ENCODE results near the gene TEX22.
A peak's percentile ranks its signal among the peaks of the same experiment; 100 is the strongest.

The TEX22 gene

DNA sequence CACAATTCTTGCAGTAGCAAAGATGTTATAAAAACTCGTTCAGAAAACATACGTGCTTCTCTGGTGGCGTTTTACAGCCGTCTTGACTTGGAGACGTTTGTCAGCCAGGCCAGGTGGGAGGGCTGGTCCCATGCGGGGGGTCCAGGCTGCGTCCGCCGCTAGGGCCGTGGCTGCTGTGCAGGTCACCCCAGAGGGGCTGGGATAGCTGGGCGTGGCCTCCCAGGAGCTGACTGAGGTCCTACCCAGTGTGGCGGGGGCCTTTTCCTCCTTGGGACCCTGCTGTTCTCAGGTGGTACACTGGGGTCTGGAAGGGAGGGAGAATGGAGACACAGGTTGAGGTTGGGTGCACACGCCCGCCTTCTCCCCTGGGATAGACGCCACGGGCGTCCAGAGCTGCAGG, 46.5 kb downstream of the TEX22 start:
- DNase-seq, result no peak

- no peak for DNase-seq
Observed at GRCh38 chr14:105445290-105445689, 47.0 kb downstream of the TEX22 start.

DNA sequence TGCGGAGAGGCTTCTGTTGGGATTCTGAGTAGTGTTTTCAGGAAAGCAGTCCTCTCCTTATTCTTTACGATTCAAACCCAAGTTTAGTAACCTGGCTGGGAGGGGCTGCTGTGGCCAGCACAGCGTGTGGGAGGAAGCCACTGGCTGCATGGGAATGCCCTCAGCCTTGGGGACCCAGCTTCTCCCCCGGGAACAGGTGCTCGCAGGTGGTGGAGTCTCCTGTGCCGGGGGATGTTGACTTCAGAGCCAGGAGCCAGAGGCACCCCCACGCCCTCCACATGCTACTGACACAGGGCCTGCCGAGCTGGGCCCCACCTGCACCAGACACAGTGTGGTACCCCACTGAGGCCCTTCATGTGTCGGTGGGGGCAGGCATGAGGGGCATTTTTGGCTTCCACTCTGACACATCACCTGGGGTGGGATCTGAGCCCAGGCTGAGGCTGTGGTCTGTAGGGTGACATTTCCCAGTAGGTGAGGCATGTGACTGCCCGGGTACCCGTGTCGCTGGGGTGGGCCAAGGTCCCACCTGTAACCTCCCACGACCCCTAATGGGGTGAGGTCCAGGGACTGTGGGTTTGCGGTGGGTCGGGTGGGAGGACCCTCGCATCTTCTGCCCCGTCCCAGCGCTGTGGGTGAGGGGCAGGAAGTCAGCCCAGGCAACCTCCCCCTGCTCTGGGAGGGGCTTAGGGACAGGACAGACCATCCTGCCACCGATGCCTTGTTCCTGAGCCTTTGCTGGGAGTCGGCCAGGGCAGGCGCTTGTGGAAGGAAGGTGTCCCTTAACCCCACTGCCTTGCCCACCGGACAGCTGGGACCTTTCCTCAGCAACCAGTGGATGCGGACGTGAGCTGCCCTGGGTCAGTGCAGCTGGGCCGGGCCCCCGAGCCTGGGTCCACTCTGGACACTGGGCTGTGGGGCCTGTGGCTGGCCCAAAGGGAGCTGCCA, 47.8 kb downstream of the TEX22 start:
- no peak for DNase-seq

GRCh38 chr14:105446971-105447370, 48.6 kb downstream of the TEX22 start:
- no peak for DNase-seq

DNA sequence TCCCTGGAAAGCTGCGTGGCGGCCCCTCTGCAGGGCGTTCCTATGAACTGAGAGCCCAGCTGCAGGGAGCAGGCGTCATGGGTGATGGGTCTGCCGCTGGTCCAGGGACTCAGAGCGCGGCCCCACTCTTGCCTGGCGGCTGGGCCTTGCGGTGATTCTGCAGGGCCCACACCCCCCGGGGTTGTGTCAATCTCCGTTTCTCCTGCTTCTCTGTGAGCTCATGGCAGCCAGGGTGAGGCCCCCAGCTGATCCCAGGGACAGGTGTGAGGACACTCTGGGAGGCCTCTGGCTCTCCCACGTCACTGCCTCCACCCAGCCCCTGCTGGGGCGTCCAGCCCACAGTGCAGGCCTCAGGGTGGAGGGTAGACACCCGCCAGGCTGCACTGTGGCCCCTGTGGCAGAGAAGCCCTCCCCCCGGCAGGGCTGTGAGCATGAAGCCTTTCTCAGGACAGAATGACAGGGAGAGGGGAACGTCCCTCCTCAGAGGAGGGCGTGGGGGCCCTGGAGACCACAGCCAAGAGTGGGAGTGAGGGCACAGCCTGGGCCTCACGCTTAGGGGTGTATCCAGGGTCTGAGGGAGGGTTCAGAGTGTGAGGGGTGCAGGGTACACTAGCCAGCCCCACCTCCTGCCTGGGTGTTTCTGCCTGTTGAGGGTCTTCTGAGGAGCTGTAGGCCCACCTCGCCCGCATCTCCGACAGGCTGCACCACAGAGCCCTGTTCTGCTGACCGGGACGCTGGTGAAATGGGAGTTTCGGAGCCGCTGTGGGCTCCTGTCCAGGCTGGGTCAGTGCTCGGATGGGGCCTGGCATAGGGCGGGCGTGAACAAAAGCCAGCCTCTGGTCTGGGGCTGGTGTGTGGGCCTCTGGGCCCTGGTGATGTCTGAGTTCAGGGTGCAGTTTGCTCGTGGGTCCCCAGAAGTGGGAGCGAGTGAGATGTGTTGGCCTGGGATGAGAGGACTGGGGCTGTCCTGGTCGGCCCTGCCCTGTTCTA, 49.6 kb downstream of the TEX22 start:
- no peak for DNase-seq

DNA sequence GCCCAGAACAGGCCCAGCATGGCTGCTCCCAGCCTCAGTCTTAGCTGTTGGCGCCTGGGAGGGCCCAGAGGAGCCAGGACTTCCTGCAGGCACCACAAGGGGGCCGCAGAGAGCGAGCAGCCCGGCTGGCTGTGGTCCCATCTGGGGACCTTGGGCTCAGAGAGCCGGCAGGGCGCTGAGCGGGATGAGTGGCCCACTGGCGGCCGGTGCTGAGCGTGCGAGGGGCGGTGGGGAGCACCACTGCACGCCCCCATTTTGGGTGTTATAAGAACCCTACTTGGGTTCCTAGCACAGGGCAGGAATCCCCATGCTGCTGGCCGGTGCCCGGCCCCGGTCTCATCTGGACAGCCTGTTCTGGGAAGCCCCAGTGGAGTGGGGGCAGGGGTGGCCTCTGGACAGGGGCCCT, 50.4 kb downstream of the TEX22 start:
- peak; percentile 65 to 71 for DNase-seq

DNA sequence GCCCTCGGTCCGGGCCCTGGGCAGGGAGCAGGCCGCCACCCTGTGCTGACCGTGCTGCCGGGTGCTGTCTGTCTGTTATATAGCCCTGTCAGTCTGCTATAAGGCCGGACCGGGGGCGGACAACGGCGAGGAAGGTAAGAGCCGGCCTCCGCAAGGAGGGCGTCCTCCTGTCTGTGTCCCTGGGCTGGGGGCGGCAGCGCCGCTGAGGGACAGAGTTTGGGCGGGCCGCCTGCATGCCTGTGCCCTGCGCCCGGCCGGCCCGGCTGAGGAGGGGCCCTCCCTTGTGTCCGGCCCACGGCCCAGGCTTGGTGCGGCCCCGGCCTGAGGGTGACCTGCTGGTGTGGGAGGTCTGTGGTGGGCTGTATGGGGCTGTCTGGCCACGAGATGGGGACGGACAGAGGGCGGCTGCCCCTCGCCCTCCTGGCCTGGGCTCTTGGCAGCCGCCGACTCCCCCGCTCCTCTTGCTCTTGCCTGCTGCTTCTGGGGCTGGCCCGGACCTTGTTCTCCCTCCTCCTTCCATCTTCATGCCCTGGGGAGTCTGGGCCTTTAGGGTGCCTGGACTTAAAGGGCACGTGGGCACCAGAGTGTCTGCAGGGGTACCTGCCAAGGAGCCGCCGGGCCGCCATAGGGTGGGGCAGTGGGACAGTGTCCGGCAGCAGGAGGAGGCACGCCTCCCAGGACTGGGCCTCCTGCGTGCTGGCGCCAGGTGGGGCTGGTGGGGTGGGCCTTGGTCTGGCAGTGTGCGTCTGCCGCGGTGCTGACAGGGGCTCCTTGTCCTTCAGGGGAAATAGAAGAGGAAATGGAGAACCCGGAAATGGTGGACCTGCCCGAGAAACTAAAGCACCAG, 51.2 kb downstream of the TEX22 start:
- no peak for DNase-seq

- no peak for DNase-seq
Observed at GRCh38 chr14:105450123-105450505, 51.8 kb downstream of the TEX22 start.

- no peak for DNase-seq
Observed at GRCh38 chr14:105450864-105451720, 52.8 kb downstream of the TEX22 start.

DNA sequence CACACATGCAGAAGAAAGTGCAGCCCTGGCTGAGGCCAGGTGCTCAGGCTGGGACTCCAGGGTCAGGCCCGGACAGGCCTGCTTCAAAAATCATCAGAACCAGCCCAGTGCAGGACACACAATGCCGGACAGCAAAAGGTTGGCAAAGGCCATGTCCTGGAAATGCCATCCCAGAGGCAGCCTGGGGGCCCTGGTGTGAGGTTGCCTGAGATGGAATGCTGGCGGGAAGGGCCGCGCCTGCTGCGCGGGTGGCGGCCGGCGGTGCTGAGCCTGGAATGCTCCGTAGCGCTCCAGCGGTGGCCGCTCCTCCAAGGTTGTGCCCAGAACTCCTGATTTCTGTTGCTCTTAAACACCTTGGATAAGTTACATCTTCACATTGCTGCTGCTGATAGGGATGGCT, 54.6 kb downstream of the TEX22 start:
- no peak for DNase-seq

- no peak for DNase-seq
Observed at GRCh38 chr14:105453847-105454246, 55.5 kb downstream of the TEX22 start.

- DNase-seq, result no peak
Observed at GRCh38 chr14:105455086-105455640, 56.8 kb downstream of the TEX22 start.

DNA sequence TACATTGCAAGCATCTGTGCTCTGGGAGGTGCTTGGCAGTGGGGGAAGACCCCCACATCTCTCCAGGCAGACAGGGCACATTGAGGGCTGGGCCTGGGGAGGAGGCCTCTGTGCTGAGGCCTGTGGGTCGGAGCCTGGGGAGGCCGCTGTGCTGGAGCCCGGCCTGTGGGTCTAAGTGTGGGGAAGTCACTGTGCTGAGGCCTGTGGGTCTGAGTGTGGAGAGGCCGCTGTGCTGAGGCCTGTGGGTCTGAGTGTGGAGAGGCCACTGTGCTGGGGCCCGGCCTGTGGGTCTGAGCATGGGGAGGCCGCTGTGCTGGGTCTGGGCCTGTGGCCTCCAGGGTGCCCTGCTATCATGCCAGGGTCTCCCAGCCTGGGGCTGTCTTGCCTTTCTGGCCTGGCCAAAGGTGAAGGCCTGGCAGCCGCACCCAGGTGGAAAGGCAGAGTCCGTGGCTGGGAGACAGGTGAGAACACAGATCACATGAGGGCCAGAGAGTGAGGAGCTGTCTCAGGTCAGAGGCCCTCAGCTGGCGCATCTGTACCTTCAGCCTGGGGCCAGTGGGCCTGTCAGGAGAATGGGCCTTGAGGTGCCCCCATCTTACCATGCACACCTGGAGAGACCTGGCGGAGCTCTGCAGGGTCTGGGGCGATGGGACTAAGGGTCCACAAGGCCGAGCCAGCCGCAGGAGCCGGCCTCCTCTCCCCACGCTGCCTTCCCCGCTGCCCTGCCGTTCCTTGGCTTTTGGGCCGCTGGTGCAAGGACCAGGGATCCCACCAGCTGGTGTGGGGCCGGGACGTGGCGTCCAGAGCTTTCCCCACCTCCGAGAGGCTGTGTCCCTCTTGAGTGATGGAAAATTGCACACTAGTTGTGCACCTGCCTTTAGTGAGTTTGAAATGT, 57.7 kb downstream of the TEX22 start:
- DNase-seq, result no peak

DNA sequence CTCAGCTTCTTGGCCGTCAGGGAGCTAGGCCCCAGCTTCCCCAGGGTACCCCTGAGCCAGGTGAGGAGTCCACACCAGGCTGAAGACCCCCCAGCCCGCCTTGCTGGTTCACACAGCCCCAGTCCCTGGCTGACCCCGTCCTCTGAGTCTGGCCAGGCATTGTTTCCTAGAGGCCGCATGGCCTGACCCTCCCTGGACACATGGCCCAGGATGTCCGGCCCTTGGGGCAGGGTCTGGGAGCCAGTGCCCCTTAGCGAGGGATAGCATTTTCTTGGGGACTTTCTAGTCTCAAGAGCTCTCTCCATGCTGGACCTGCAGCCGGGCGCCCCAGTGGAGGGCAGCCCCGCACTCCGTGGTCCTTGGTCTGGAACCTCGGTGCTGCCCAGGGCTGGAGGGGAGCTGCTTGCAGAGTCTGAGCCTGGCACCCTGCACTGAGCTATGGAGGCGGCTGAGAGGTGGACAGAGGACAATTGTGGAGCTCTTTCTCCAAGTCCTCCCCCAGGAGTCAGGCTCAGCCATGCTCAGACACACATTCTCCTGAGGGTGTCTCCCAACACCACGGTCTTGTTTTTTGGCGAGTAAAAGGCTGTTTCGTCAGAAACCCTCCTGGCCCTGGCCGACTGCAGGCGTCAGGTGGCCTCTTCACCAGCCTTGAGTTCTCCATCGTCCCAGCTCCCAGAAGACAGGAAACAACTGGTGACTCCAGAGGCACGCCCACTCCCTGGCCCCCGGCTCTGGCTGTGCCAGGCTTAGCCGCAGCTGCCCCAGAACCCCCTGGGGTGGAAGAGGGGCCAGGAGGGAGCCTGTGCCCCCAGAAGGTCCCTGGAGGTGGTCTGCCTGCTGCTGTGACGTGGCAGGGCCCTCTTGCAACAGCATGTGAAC, 58.6 kb downstream of the TEX22 start:
- no peak for DNase-seq

DNA sequence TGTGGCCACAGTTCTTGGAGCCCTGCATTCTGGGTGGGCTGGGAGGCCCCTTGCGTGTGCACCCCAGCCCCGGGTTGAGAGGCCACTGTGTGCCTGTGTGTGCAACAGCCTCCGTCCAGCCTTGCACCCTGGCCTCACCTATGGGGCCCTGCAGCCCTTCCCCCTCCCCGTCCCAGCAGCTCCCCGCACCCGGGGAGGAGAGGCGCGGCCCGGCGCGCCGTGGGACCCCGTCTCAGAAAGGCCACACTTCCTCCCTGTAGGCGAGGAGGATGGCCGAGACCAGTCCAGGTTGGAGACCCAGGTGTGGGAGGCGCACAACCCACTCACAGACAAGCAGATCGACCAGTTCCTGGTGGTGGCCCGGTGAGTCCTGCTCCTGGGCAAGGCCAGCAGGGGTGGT, 59.7 kb downstream of the TEX22 start:
- DNase-seq, result no peak

DNA sequence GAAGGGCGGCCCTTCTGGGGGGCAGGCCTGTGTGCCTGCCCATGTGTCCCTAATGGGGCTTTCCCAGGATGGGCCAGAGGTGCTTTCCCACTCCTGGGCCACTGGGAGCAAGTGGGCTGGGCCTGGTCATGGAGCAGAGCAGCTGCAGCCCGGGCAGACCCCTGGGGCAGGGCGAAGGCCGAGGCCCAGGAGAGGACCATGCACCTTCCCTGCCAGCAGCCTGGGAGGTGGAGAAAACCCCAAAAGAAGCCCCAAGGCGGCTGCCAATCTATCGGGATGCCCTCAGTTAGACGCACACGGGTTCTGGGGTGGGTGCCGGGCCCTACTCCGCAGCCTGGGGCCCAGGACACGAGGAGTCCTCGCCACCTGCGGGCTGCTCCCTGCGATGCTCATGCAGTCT, 60.2 kb downstream of the TEX22 start:
- DNase-seq, result no peak

GRCh38 chr14:105460116-105460515, 61.8 kb downstream of the TEX22 start:
- no peak for DNase-seq

GRCh38 chr14:105460616-105461015, 62.3 kb downstream of the TEX22 start:
- no peak for DNase-seq

DNA sequence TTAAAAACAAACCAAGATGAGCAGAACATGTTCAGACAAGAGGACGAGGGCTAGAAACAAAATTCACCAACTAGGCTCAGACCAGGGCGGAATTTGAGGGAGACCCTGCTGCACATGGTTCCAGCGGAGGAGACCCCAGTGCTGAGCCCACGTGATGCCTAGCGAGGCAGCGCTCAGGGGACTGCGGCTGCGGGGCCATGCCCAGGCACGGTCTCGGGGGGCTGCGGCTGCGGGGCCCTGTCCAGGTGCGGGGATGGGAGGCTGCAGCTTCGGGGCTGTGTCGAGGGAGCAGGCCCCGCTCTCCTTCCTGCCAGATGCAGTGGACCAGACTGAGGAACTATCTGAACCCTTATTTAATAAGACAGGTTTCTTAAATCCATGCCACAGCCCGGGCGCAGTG, 63.6 kb downstream of the TEX22 start:
- no peak for DNase-seq
